ENCODE data around the gene INCENP. TPM values are rescaled to one million over a fixed set of nuclear protein-coding genes. Genes with fewer than 3 reads are reported as not detected.

INCENP gene
- 26.2 and 27.7 TPM in 2 replicates for total RNA-seq
- long read RNA-seq, partial matches to known transcripts, result 1 of 3 reads
- long read RNA-seq, other reads (novel, unspliced or antisense), result 2 of 3 reads

- peak within 1 kb of the TSS; percentile 94 for H3K4me3 Mint-ChIP-seq (ENCODE audit: unreplicated experiment)
- DNase-seq (ENCODE audit: extremely low spot score, unreplicated experiment), result peak; percentile 98
- no peaks in the 10 kb centered on the region for H3K9me3 Mint-ChIP-seq (ENCODE audit: unreplicated experiment)
- H3K27ac Mint-ChIP-seq (ENCODE audit: unreplicated experiment), result peak within 1 kb of the TSS; percentile 86
- peaks cover 3% of the 10 kb centered on the region for H3K36me3 Mint-ChIP-seq (ENCODE audit: unreplicated experiment)
- peaks cover 4% of the 10 kb centered on the region for H3K27me3 Mint-ChIP-seq (ENCODE audit: unreplicated experiment)
- peaks cover 25% of the 10 kb centered on the region for H3K4me1 Mint-ChIP-seq (ENCODE audit: unreplicated experiment)
- TF ChIP-seq, protein P1, sequence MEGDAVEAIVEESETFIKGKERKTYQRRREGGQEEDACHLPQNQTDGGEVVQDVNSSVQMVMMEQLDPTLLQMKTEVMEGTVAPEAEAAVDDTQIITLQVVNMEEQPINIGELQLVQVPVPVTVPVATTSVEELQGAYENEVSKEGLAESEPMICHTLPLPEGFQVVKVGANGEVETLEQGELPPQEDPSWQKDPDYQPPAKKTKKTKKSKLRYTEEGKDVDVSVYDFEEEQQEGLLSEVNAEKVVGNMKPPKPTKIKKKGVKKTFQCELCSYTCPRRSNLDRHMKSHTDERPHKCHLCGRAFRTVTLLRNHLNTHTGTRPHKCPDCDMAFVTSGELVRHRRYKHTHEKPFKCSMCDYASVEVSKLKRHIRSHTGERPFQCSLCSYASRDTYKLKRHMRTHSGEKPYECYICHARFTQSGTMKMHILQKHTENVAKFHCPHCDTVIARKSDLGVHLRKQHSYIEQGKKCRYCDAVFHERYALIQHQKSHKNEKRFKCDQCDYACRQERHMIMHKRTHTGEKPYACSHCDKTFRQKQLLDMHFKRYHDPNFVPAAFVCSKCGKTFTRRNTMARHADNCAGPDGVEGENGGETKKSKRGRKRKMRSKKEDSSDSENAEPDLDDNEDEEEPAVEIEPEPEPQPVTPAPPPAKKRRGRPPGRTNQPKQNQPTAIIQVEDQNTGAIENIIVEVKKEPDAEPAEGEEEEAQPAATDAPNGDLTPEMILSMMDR (IDR thresholded peaks at IDR 0.05), result no peak
Measured at GRCh38 chr11:62123669-62124185, at the start of gene INCENP. Gene INCENP (plus strand): TSS chr11:62124011. CDS start chr11:62128162, 4,151 bp downstream.

DNA sequence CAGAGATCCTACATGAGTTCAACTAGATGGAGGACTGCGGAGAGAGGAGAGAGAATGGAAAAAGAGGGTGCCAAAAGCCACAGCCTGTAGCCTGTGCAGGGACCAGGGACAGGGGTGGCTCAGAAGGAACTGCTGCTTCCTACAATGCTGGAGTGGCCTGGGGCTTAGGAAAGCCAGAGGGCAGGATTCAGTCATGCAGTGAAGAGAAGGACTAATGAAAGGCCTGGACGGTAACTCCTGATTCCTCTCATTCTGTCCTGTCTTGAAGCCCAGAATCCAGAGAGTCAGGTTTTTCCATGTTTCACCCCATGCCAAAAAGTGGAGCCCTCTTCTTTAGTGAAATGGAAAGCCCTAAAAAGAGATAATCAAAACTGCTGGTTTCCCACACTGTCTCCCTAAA is 48.4 kb upstream of the INCENP start:
- Mint-ChIP-seq H3K27me3 (ENCODE audit: unreplicated experiment) (peaks cover 4% of the 10 kb centered on the region), H3K36me3 (ENCODE audit: unreplicated experiment) (no peaks in the 10 kb centered on the region), H3K9me3 (ENCODE audit: unreplicated experiment) (no peaks in the 10 kb centered on the region), H3K4me3 (ENCODE audit: unreplicated experiment) (no peak overlapping the region), H3K27ac (ENCODE audit: unreplicated experiment) (no peak overlapping the region), H3K4me1 (ENCODE audit: unreplicated experiment) (no peaks in the 10 kb centered on the region)
- no peak for DNase-seq (ENCODE audit: extremely low spot score, unreplicated experiment)
- TF ChIP-seq, protein P1 (IDR thresholded peaks at IDR 0.05), result no peak

GRCh38 chr11:62077132-62077531 is 46.7 kb upstream of the INCENP start:
- H3K36me3 Mint-ChIP-seq (ENCODE audit: unreplicated experiment), result no peaks in the 10 kb centered on the region
- no peak for DNase-seq (ENCODE audit: extremely low spot score, unreplicated experiment)
- H3K9me3 Mint-ChIP-seq (ENCODE audit: unreplicated experiment), result no peaks in the 10 kb centered on the region
- TF ChIP-seq, protein P1 (IDR thresholded peaks at IDR 0.05), result no peak
- peaks cover 4% of the 10 kb centered on the region for H3K27me3 Mint-ChIP-seq (ENCODE audit: unreplicated experiment)
- no peak overlapping the region for H3K4me3 Mint-ChIP-seq (ENCODE audit: unreplicated experiment)
- H3K27ac Mint-ChIP-seq (ENCODE audit: unreplicated experiment), result no peak overlapping the region
- H3K4me1 Mint-ChIP-seq (ENCODE audit: unreplicated experiment), result peaks cover 6% of the 10 kb centered on the region

GRCh38 chr11:62081378-62082291 is 42.2 kb upstream of the INCENP start:
- Mint-ChIP-seq H3K27ac (ENCODE audit: unreplicated experiment) (no peak overlapping the region), H3K4me3 (ENCODE audit: unreplicated experiment) (no peak overlapping the region)

More at GRCh38 chr11:62081378-62082291, 42.2 kb upstream of the INCENP start:
- peaks cover 6% of the 10 kb centered on the region for H3K4me1 Mint-ChIP-seq (ENCODE audit: unreplicated experiment)
- TF ChIP-seq, protein P1 (IDR thresholded peaks at IDR 0.05), result peak; percentile 91
- H3K36me3 Mint-ChIP-seq (ENCODE audit: unreplicated experiment), result no peaks in the 10 kb centered on the region
- H3K27me3 Mint-ChIP-seq (ENCODE audit: unreplicated experiment), result peaks cover 4% of the 10 kb centered on the region
- peak; percentile 93 for DNase-seq (ENCODE audit: extremely low spot score, unreplicated experiment)
- no peaks in the 10 kb centered on the region for H3K9me3 Mint-ChIP-seq (ENCODE audit: unreplicated experiment)

All from osteocyte (in vitro differentiated cells).